Keratinocyte (primary cell): ENCODE results near the gene GARS1.
"Not testable (repeated sequence)": the region's sequence is repeated elsewhere in the genome, so short reads cannot be mapped to it uniquely, and the experiment has no call there.

Experiments used
- CTCF ChIP-seq, 3 experiments: IDR thresholded peaks in 1 of 3; conservative IDR thresholded peaks in 1 of 3; optimal IDR thresholded peaks in 1 of 3; 2 replicates in 2 of 3; 3 replicates in 1 of 3; pipeline versions ENCODE3 to v1.5.1; 2011; ENCODE audit warnings: low read length in 3 of 3, mild to moderate bottlenecking in 3 of 3, moderate library complexity in 2 of 3, control low read depth in 1 of 3, inconsistent platforms in 1 of 3; ENCODE audit not compliant: insufficient read depth in 2 of 3; ENCODE audit errors: extremely low read depth in 1 of 3
- EZH2 ChIP-seq: IDR thresholded peaks from one replicate; pipeline ENCODE4 v1.6.1; 2012; ENCODE audit warnings: inconsistent platforms, mild to moderate bottlenecking, low read length, moderate library complexity

GRCh38 chr7:30642322-30642721, 47.6 kb downstream of the GARS1 start:
- not testable (repeated sequence) for TF ChIP-seq CTCF (optimal IDR thresholded peaks at IDR 0.05 in 1 of 3, IDR thresholded peaks at IDR 0.05 in 1 of 3, conservative IDR thresholded peaks at IDR 0.05 in 1 of 3; ENCODE audit: extremely low read depth in 1 of 3, insufficient read depth in 2 of 3, low read length in 3 of 3); EZH2
